Suprapubic skin (tissue), 4 donors: ENCODE measurements around the gene EXT2. TPM values are rescaled to one million over a fixed set of nuclear protein-coding genes. Genes with fewer than 3 reads are reported as not detected.

Experiments used
- DNase-seq, 2 donors: peaks; one replicate each; pipeline ENCODE4 v3.0.0-alpha.2; 2019; ENCODE audit warnings: low spot score in 2 of 2
- H3K27ac ChIP-seq: fragments of 200-600 bp; sonication (generic); one replicate; pipeline ENCODE4 v1.5.1; 2019
- H3K27me3 ChIP-seq: fragments of 200-600 bp; sonication (generic); one replicate; pipeline ENCODE4 v1.5.1; 2019
- H3K36me3 ChIP-seq: fragments of 200-600 bp; sonication (generic); one replicate; pipeline ENCODE4 v1.5.1; 2019
- H3K4me1 ChIP-seq: fragments of 200-600 bp; sonication (generic); one replicate; pipeline ENCODE4 v1.5.1; 2019
- H3K4me3 ChIP-seq: fragments of 200-600 bp; sonication (generic); one replicate; pipeline ENCODE4 v1.5.1; 2019; ENCODE audit warnings: mild to moderate bottlenecking
- H3K9me3 ChIP-seq: fragments of 200-600 bp; sonication (generic); one replicate; pipeline ENCODE4 v1.5.1; 2019
- EP300 ChIP-seq: sonication (generic); formaldehyde crosslinking; IDR thresholded peaks from one replicate; pipeline ENCODE4 v1.6.1; 2017; ENCODE audit warnings: antibody characterized with exemption
- POLR2A ChIP-seq, 2 donors: fragments of 450-650 bp; IDR thresholded peaks; one replicate each; pipeline ENCODE4 v1.6.1; 2017; ENCODE audit warnings: antibody characterized with exemption in 2 of 2, mild to moderate bottlenecking in 2 of 2, moderate library complexity in 2 of 2
- POLR2AphosphoS5 ChIP-seq, 3 donors: sonication (generic); formaldehyde crosslinking; IDR thresholded peaks; one replicate each; pipeline ENCODE4 v1.6.1; 2017; ENCODE audit warnings: antibody characterized with exemption in 3 of 3
- WGBS: methylation state at CpG from one replicate; pipeline ENCODE4 v1.1.5; 2018; 5-methylcytosine and 5-hydroxymethylcytosine counted together
- total RNA-seq, 4 donors: library from RNA; depleted of rRNA; stranded (reverse); fragments of >200 nt; gene quantifications; one replicate each; pipeline ENCODE4 v1.1.0, GENCODE V29; 2016
- TF ChIP-seq, protein P1 (sequence below), 2 donors: fragments of 200-600 bp in 1 of 2; fragments of 450-650 bp in 1 of 2; sonication (generic) in 1 of 2; IDR thresholded peaks; one replicate each; pipeline ENCODE4 v1.5.1; 2016 to 2019; ENCODE audit warnings: antibody characterized with exemption in 2 of 2, mild to moderate bottlenecking in 1 of 2, moderate library complexity in 1 of 2

Gene EXT2
- total RNA-seq, 4 donors from 2014 or later = 66.3 to 82.0 (median 72.4) TPM

DNA sequence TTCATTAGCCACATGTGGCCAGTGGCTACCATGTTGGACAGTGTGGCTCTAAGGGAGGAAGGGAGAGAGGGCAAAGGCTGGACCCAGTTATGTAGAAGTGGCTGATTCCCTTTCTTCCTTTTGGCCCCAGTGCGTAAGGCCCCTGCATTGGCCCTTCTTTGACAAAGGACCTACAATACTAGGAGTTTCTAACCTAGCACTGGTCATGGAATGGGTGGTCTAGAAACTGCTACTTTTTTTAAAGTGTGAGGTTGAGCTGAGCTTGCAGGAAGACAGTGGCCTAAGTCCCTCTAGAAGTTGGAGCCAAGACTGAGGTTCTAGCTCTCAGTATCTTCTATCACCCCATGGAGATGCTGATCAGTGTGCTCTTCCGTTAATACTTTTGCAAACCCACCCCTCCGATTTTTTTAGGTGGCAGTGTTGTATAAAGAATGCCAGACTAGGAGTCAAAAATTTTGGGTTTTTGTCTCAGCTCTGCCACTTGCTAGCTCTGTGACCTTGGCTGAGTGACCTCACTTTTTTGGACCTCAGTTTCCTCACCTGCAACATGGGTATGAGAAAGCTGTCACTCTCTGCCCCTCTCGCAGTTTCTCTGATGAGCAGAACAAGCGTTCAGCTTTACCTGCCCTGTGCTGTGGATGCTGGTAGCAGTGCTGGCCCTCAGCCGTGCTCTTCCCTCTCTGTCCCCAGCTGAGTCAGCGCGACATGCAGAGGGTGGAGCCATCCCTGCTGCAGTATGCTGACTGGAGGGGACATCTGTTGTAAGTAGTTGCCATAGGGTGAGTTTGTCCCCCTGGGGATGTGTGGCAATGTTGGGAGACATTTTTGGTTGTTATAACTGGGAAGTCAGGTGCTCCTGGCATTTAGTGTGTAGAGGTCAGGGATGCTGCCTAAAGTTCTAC lies 22.5 kb upstream of the EXT2 start:
- Histone ChIP-seq H3K9me3 (no peaks in the 10 kb centered on the region), H3K27ac (no peak overlapping the region), H3K27me3 (no peaks in the 10 kb centered on the region), H3K4me1 (no peaks in the 10 kb centered on the region), H3K4me3 (no peak overlapping the region), H3K36me3 (peaks cover 53% of the 10 kb centered on the region)
- no peak for DNase-seq
- 94% methylated on average over 8 of the region's 8 CpGs for WGBS
- no peak for TF ChIP-seq POLR2A (IDR thresholded peaks at IDR 0.05)
- no peak for TF ChIP-seq EP300
- no peak for TF ChIP-seq POLR2AphosphoS5 (IDR thresholded peaks at IDR 0.05)
- TF ChIP-seq, protein P1, sequence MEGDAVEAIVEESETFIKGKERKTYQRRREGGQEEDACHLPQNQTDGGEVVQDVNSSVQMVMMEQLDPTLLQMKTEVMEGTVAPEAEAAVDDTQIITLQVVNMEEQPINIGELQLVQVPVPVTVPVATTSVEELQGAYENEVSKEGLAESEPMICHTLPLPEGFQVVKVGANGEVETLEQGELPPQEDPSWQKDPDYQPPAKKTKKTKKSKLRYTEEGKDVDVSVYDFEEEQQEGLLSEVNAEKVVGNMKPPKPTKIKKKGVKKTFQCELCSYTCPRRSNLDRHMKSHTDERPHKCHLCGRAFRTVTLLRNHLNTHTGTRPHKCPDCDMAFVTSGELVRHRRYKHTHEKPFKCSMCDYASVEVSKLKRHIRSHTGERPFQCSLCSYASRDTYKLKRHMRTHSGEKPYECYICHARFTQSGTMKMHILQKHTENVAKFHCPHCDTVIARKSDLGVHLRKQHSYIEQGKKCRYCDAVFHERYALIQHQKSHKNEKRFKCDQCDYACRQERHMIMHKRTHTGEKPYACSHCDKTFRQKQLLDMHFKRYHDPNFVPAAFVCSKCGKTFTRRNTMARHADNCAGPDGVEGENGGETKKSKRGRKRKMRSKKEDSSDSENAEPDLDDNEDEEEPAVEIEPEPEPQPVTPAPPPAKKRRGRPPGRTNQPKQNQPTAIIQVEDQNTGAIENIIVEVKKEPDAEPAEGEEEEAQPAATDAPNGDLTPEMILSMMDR (IDR thresholded peaks at IDR 0.05) = no peak

DNA sequence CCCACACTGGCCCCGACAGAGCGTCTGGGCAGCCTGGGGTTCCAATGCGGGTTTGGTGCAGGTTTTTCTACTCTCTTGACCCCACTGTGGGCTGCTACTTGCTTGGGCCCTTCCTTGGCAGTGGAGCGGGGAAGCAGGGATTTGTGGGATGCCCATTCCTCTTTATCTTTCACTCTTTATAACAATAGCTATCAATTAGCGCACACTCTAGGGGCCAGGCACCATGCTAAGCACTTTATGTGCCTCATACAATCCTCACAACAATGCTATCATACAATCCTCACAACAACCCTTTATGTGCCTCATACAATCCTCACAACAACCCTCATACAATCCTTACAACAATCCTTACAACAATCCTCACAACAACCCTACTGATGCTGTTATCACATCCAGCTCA lies 16.7 kb upstream of the EXT2 start:
- no peak for DNase-seq
- 95% methylated on average over 5 of the region's 5 CpGs for WGBS

DNA sequence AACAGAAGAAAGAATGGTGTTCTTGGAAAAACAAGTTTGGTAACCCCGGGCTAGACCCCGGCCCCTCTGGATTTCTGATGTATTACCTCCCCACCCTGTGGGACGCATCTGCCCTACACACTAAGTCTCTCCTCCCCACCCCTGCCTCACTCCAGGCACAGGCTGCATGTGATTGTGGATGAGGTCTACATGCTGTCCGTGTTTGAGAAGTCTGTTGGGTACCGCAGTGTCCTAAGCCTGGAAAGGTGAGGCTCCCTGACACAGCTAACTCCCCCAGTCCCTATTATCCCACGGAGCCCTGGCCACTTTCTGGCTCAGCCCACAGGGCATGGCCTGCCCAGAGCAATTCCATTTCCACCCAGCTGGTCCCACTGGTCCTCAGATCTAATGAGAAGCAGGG lies 16.1 kb upstream of the EXT2 start:
- no peak overlapping the region for H3K4me3 ChIP-seq
- H3K36me3 ChIP-seq = peaks cover 86% of the 10 kb centered on the region
- no peaks in the 10 kb centered on the region for H3K4me1 ChIP-seq
- DNase-seq = no peak
- WGBS = 93% methylated on average over 5 of the region's 6 CpGs
- H3K27me3 ChIP-seq = no peaks in the 10 kb centered on the region
- TF ChIP-seq POLR2A (IDR thresholded peaks at IDR 0.05) = no peak
- TF ChIP-seq POLR2AphosphoS5 (IDR thresholded peaks at IDR 0.05) = no peak
- no peak for TF ChIP-seq EP300
- TF ChIP-seq, protein P1 (IDR thresholded peaks at IDR 0.05) = no peak
- H3K27ac ChIP-seq = no peak overlapping the region
- no peaks in the 10 kb centered on the region for H3K9me3 ChIP-seq

More for the DNA sequence above, 16.7 kb upstream of the EXT2 start:
- Histone ChIP-seq H3K36me3 (peaks cover 86% of the 10 kb centered on the region), H3K9me3 (no peaks in the 10 kb centered on the region), H3K27ac (no peak overlapping the region), H3K4me1 (no peaks in the 10 kb centered on the region), H3K4me3 (no peak overlapping the region), H3K27me3 (no peaks in the 10 kb centered on the region)
- TF ChIP-seq EP300 (no peak), POLR2AphosphoS5 (IDR thresholded peaks at IDR 0.05) (no peak), POLR2A (IDR thresholded peaks at IDR 0.05) (no peak)
- TF ChIP-seq, protein P1 (IDR thresholded peaks at IDR 0.05) = no peak

DNA sequence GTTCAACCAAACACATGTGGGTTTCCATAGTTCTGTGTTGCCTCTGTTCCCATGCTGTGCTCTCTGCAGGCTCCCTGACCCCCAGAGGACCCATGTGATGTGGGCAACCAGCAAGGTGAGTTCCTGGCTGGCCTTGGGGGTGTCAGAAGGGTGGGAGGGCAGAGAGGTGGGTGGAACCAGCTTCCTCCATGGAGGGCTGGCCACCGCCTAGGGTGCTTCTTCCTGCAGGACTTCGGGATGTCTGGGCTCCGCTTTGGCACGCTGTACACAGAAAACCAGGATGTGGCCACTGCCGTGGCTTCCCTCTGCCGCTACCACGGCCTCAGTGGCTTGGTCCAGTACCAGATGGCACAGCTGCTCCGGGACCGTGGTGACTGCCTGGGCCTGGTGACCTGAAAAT lies 14.5 kb upstream of the EXT2 start:
- 95% methylated on average over 4 of the region's 9 CpGs for WGBS
- no peaks in the 10 kb centered on the region for H3K4me1 ChIP-seq
- no peak overlapping the region for H3K4me3 ChIP-seq
- H3K9me3 ChIP-seq = no peaks in the 10 kb centered on the region
- TF ChIP-seq POLR2A (IDR thresholded peaks at IDR 0.05) (no peak), POLR2AphosphoS5 (IDR thresholded peaks at IDR 0.05) (no peak), EP300 (no peak)
- TF ChIP-seq, protein P1 (IDR thresholded peaks at IDR 0.05) = no peak
- no peaks in the 10 kb centered on the region for H3K27me3 ChIP-seq
- DNase-seq = no peak
- H3K36me3 ChIP-seq = peaks cover 73% of the 10 kb centered on the region
- H3K27ac ChIP-seq = no peak overlapping the region

DNA sequence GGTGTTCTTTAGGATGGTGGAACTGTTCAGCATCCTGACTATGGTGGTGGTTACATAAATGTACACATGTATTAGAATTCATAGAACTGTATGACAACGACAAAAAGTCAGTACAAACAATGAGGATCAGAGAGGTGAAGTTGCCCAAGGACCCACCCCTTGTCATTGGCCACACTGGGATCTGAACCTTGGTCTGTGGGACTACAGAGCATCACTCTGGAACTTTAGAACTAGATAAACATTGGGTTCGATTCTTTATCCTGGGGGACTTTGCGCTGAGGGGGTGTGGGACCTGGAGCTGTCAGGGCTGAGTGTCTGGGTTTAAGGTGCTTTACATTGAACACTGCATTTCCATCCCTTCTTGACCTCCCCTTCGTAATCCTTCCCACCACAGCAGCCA lies 12.8 kb upstream of the EXT2 start:
- Histone ChIP-seq H3K4me3 (no peak overlapping the region), H3K27me3 (no peaks in the 10 kb centered on the region), H3K9me3 (no peaks in the 10 kb centered on the region), H3K4me1 (no peaks in the 10 kb centered on the region), H3K27ac (no peak overlapping the region), H3K36me3 (peaks cover 64% of the 10 kb centered on the region)
- WGBS = 96% methylated on average over 4 of the region's 4 CpGs
- TF ChIP-seq POLR2A (IDR thresholded peaks at IDR 0.05) = no peak
- TF ChIP-seq, protein P1 (IDR thresholded peaks at IDR 0.05) = no peak
- no peak for TF ChIP-seq EP300
- TF ChIP-seq POLR2AphosphoS5 (IDR thresholded peaks at IDR 0.05) = no peak
- DNase-seq = no peak
